Activated T-cell treated with anti-CD3 and anti-CD28 coated beads for 48 hours (primary cell): ENCODE measurements around the gene PITPNC1.
"Not testable (repeated sequence)": the region's sequence is repeated elsewhere in the genome, so short reads cannot be mapped to it uniquely, and the experiment has no call there.

Source experiments
- DNase-seq: peaks from one replicate; pipeline ENCODE4 v3.0.0-alpha.2; 2020; ENCODE audit warnings: low read depth

PITPNC1 gene

GRCh38 chr17:67687511-67687910, 310.4 kb downstream of the PITPNC1 start:
- no peak for DNase-seq

- DNase-seq: no peak
Measured at GRCh38 chr17:67689534-67690177, 312.6 kb downstream of the PITPNC1 start.

- DNase-seq: no peak
Measured at GRCh38 chr17:67693811-67694210, 316.7 kb downstream of the PITPNC1 start.

- no peak for DNase-seq
Measured at GRCh38 chr17:67696347-67696746, 319.3 kb downstream of the PITPNC1 start.

GRCh38 chr17:67696853-67697498, 319.9 kb downstream of the PITPNC1 start:
- DNase-seq: no peak

GRCh38 chr17:67700037-67700724, 323.1 kb downstream of the PITPNC1 start:
- DNase-seq: no peak

- DNase-seq: no peak
Measured at GRCh38 chr17:67700725-67701119, 323.6 kb downstream of the PITPNC1 start.

GRCh38 chr17:67702861-67703260, 325.8 kb downstream of the PITPNC1 start:
- DNase-seq: not testable (repeated sequence)

GRCh38 chr17:67707442-67707841, 330.4 kb downstream of the PITPNC1 start:
- DNase-seq: no peak

GRCh38 chr17:67708378-67708777, 331.3 kb downstream of the PITPNC1 start:
- DNase-seq: no peak

- no peak for DNase-seq
Measured at GRCh38 chr17:67711916-67712315, 334.8 kb downstream of the PITPNC1 start.

- no peak for DNase-seq
Measured at GRCh38 chr17:67712375-67712774, 335.3 kb downstream of the PITPNC1 start.

GRCh38 chr17:67713169-67713568, 336.1 kb downstream of the PITPNC1 start:
- no peak for DNase-seq

- no peak for DNase-seq
Measured at GRCh38 chr17:67716405-67716798, 339.3 kb downstream of the PITPNC1 start.

- DNase-seq: no peak
Measured at GRCh38 chr17:67717192-67717623, 340.1 kb downstream of the PITPNC1 start.

GRCh38 chr17:67717624-67718324, 340.7 kb downstream of the PITPNC1 start, which contains the start of gene NOL11:
Gene NOL11 (plus strand): TSS chr17:67717936. CDS start chr17:67717948, 12 bp downstream.
- DNase-seq: peak; percentile 99

- peak; percentile 13 for DNase-seq
Measured at GRCh38 chr17:67718325-67718941, 341.4 kb downstream of the PITPNC1 start.

GRCh38 chr17:67725373-67725791, 348.3 kb downstream of the PITPNC1 start:
- no peak for DNase-seq

- no peak for DNase-seq
Measured at GRCh38 chr17:67725807-67726206, 348.7 kb downstream of the PITPNC1 start.

- DNase-seq: not testable (repeated sequence)
Measured at GRCh38 chr17:67727152-67728039, 350.3 kb downstream of the PITPNC1 start.

GRCh38 chr17:67729903-67730302, 352.8 kb downstream of the PITPNC1 start:
- DNase-seq: no peak
